ENCODE results near the gene NME9.

- TF ChIP-seq CTCF (IDR thresholded peaks at IDR 0.05; ENCODE audit: insufficient read depth, low read length): peak; percentile 16
- TF ChIP-seq SPI1 (IDR thresholded peaks at IDR 0.05; ENCODE audit: borderline replicate concordance, low read depth): no peak
- no peak for TF ChIP-seq REST (IDR thresholded peaks at IDR 0.05; ENCODE audit: insufficient replicate concordance, low read depth)
Measured at GRCh38 chr3:138332472-138333073, 2.9 kb upstream of the NME9 start.

All from HL-60 (cell line).